HG03097 (cell line): ENCODE measurements around the gene CCNL2.
"Not testable (repeated sequence)": the region's sequence is repeated elsewhere in the genome, so short reads cannot be mapped to it uniquely, and the experiment has no call there.

Experiments
- ATAC-seq: cut with Tn5 transposase; IDR thresholded peaks from one replicate; pipeline ENCODE4 v1.9.1; 2021; ENCODE audit not compliant: unreplicated experiment, low FRiP score

CCNL2 gene

DNA sequence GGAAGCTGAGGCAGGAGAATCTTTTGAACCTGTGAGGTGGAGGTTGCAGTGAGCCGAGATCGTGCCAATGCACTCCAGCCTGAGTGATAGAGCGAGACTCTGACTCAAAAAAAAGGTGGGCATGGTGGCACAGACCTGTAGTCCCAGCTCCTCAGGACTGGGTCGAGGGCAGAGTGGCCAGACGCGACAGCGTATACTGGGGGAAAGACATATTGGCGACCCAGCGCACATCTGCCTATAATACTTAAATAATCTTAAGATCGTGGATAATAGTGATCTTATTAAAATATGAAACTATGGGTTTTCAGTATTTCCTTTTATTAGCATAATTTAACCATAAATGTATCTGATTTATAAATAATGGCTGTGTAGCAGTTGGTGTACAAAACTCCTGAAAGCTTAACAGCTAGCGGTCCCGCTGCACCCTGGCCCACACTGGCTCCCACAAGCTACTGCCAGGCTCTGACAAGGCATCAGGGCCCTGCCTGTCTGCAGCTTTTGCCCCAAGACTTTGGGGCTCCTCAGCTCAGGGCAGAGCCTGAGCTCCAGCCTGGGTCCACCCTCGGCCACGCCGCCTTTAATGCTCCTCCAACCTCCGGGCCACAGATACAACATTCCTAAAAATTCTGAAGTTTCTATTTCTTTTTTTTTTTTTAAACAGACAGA is 21.5 kb downstream of the CCNL2 start:
- no peak for ATAC-seq

GRCh38 chr1:1376551-1377226 is 22.4 kb downstream of the CCNL2 start:
- ATAC-seq: no peak

DNA sequence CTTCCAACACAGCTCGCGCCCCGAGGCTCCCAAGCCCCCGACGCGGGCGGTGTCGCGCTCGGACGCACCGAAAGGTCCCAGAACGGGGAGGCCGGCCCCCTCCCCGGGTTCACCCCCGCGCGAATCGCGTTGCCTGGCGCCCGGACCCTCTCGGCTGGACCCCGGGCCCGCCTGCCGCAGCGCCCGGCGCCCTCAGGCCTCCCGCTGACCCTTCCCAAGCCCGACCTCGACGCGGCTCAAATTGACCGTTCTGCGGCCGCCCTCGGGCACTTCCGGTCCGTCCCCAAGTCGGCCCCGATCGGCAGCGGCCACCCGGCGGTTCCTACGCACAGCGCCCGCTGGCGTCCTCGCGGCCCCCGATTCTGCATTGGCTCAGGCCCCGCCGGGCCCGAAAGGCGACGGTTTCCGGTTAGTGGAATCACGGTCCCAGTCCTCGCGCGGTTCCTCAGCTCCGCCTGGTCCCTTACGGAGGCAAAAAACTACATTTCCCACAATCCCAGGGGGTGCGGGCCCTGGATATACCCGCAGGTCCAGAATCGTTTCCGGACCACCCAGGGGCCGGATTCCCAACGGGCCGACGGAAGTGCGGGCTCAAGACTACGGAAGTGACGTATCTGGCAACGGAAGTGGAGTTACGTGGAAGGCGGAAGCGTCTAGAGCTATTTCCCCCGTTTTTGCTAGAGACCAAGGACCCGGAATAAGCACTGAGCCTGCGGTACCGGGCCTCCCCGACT is 24.0 kb downstream of the CCNL2 start, which contains the start of gene AURKAIP1:
Gene AURKAIP1, minus strand, starts transcription at position 279 of the 734 bp plus-strand sequence. CDS start 451 bp downstream, outside the sequence.
- ATAC-seq: peak; percentile 84

DNA sequence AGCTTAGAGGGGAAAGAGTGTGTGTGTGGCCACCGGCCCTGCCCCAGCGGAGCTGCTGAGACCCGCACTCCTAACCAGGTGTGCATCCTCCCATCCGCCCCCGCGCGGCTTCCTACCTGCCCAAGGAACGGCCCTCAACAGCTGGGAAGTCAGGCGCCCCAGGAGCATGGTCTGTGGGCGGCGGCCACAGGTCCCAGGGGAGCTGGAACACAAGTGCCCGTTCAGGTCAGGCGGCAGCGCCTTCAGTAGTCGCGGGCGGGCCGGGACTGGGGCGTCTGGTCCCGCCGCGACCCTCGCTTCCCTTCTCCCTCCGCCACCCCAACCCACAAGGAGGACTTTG is 24.6 kb downstream of the CCNL2 start:
- ATAC-seq: no peak

GRCh38 chr1:1373815-1374588 is 25.1 kb downstream of the CCNL2 start:
- no peak for ATAC-seq

- no peak for ATAC-seq
Observed at GRCh38 chr1:1373051-1373814, 25.9 kb downstream of the CCNL2 start.

DNA sequence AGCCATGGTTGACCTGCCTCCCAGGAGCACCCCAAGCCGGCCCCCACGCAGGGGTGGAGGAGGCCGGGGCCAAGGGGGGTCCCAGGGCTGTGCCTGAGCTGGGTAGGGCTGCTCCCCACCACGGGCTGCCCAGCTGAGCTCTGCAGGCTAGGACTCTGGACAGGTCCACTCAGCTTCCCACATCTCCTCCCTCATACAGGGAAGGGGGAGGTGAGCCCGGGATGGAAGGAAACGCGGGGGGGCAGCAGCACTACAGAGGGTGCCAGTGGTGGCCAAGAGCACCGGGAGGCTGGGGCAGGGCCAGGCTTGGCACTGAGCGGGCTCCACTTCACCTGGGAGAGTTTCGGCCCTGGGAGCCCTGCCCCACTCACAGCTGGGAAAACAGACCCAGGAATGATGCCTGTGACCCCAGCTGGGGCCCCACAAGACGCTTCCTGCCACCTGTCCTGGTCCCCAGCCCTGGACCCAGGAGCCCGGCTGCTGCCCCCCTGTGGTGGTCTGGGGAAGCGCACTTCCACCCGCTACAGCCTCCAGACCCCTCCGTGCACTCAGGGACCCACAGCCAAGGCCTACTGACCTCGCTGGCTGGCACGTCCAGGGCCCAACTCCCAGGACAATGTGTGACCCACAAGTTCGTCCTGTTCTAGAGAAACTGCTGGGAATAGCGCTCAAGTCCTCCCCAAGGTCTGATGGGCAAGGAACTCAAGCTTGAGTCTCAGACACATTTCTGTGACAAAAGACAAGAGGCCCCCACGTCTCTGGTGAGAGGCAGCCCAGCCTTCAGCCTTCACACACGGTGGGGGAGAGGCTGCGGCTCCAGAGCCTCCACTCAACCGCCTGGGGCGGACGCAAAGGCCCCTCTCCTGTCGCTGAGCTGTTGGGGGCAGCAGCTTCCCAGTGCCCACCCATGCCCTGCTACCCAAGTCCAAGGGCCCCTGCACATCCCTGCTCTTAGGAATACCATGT is 27.1 kb downstream of the CCNL2 start:
- ATAC-seq: no peak

GRCh38 chr1:1371364-1371745 is 27.8 kb downstream of the CCNL2 start:
- ATAC-seq: no peak

DNA sequence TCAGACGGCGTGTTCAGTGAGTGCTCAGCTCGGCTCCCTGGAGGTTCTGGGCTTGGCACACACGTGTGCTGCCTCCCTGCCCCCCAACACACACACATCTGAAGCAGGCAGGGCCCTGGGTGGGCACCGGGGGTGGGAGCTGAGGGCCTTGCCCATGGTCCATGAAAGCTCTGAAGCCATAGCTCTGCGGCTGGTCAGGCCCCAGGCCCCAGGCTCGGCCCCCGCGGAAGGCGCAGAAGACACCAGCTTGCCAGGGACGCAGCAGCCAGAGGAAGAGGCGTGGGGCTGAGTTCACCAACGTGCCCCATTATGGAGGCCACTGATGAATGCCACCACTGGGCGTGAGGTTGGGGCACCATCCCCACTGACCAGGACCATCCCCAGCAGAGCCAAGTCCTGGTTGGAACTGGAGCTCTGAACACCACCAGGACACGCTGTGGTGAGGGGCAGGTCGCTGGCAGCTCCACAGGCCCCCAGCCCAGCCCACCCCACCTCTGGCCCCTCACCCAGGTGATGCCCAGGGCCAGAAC is 28.3 kb downstream of the CCNL2 start:
- no peak for ATAC-seq

- ATAC-seq: not testable (repeated sequence)
Observed at GRCh38 chr1:1370094-1370493, 29.0 kb downstream of the CCNL2 start.

DNA sequence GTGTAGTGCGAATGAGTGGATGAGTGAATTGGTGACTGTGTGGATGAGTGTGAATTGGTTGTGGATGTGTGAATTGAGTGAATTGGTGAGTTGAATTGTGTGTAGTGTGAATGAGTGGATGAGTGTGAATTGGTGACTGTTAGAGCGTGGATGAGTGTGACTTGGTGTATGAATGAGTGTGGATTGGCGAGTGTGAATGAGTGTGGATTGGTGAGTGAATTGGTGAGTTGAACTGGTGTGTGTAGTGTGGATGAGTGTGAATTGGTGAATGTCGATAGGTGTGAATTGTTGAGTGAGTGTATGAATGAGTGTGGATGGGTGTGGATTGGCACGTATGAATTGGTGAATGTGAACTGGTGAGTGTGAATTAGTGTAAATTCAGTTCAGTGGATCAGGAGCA is 31.8 kb downstream of the CCNL2 start:
- ATAC-seq: no peak

DNA sequence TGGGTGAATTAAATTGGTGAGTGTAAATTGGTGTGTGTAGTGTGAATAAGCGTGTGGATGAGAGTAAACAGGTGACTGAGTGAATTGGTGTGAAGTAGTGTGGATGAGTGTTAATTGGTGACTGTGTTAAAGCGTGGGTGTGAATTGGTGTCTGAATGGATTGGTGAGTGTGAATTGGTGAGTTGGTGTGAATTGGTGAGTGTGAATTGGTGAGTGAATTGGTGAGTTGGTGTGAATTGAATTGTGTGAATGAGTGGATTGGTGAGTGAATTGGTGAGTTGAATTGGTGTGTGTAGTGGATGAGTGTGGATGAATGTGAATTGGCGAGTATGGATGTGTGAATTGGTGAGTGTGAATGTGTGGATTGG is 32.5 kb downstream of the CCNL2 start:
- ATAC-seq: no peak

DNA sequence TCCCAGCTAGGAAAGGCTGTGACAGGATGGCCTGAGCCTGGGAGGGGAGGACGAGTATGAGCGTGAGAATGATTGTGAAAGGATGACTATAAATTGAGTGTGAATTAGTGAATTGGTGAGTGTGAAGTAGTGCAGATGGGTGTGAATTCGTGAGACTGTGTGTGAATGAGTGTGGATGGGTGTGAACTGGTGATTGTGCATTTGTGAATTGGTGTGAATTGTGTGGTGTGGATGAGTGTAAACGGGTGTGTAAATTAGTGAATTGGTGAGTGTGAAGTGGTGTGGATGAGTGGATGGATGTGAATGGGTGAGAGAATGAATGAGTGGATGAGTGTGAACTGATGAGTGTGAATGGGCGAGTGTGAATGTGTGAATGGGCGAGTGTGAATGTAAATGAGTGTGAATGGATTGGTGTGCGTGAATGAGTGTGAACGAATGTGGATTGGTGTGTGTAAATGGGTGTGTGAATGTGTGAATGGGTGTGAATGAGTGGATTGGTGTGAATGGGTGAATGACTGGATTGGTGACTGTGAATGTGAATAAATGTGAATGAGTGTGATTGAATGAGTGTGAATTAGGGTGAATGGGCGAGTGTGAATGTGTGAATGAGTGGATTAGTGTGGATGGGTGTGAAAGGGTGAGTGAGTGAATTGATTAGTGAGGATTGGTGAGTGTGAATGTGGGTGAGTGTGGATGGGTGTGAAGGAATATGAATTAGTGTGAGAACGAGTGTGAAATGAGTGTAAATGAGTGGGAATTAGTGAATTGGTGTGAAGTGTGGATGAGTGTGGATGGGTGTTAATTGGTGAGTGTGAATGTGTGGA is 33.0 kb downstream of the CCNL2 start:
- no peak for ATAC-seq

GRCh38 chr1:1364266-1364665 is 34.9 kb downstream of the CCNL2 start:
- no peak for ATAC-seq

GRCh38 chr1:1361982-1362423 is 37.1 kb downstream of the CCNL2 start:
- ATAC-seq: no peak

DNA sequence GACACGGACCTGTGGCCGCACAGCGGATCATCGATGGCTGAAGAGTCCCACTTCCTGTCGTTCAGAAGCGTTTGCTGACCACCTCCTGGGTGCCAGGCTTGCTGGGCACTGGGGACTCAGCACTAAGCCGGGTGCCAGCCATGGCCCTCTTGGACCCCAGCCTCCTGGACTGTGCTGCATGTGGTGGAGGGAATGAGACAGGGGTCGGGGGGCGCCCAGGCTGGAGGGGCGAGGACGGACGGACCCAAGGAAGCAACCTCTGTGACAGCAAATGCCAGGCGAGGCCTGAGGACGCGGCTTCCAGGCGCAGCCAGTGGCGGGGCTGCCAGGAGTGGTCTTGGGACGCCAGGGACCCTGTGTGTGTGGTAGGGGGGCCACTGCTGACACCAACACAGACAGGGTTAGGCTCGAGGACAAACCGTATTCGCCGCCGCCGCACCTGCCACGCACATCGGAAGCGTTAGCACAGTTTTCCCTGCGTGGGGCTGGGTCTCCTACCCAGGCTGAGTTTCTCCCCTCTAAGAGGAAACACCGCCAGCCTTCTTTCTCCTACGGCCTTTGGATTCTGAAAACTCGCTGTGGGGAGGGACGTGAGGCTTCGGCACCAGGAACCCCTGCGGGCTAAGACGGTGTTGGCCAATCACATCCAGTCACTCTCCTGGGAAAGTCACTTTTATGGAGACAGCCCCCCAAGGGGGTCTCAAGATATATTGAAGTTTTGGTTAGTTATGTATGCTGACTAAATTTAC is 37.7 kb downstream of the CCNL2 start:
- ATAC-seq: no peak

- ATAC-seq: no peak
Observed at GRCh38 chr1:1360506-1361169, 38.5 kb downstream of the CCNL2 start.
